ENCODE data around the gene VAPB.
A peak's percentile ranks its signal among the peaks of the same experiment; 100 is the strongest.

Gene VAPB

GRCh38 chr20:58466095-58466708 is 77.2 kb downstream of the VAPB start:
- DNase-seq = no peak

- no peak for DNase-seq
Observed at GRCh38 chr20:58466729-58467571, 77.9 kb downstream of the VAPB start.

GRCh38 chr20:58467572-58468527 is 78.8 kb downstream of the VAPB start:
- DNase-seq = no peak

- no peak for DNase-seq
Observed at GRCh38 chr20:58469616-58470015, 80.6 kb downstream of the VAPB start.

GRCh38 chr20:58470336-58471192 is 81.5 kb downstream of the VAPB start:
- DNase-seq = no peak

- no peak for DNase-seq
Observed at GRCh38 chr20:58471193-58472164, 82.5 kb downstream of the VAPB start.

- DNase-seq = no peak
Observed at GRCh38 chr20:58472273-58473018, 83.4 kb downstream of the VAPB start.

GRCh38 chr20:58473453-58474425 is 84.7 kb downstream of the VAPB start:
- no peak for DNase-seq

- DNase-seq = no peak
Observed at GRCh38 chr20:58475466-58475865, 86.4 kb downstream of the VAPB start.

GRCh38 chr20:58478141-58478805 is 89.2 kb downstream of the VAPB start:
- DNase-seq = no peak

GRCh38 chr20:58479726-58480440 is 90.9 kb downstream of the VAPB start:
- no peak for DNase-seq

GRCh38 chr20:58480551-58481336 is 91.7 kb downstream of the VAPB start:
- no peak for DNase-seq

- DNase-seq = peak; percentile 30 to 37
Observed at GRCh38 chr20:58481481-58482021, 92.5 kb downstream of the VAPB start.

- no peak for DNase-seq
Observed at GRCh38 chr20:58482416-58482815, 93.4 kb downstream of the VAPB start.

- no peak for DNase-seq
Observed at GRCh38 chr20:58483051-58483450, 94.0 kb downstream of the VAPB start.

GRCh38 chr20:58483470-58483869 is 94.4 kb downstream of the VAPB start:
- no peak for DNase-seq

GRCh38 chr20:58485393-58485792 is 96.4 kb downstream of the VAPB start:
- no peak for DNase-seq

All from CD4-positive, alpha-beta T cell treated with Interleukin-4 for 1 hour (primary cell).